Neural crest cell (in vitro differentiated cells): Measurements from ENCODE around the gene ZFYVE9. TPM values are rescaled to one million over a fixed set of nuclear protein-coding genes. Genes with fewer than 3 reads are reported as not detected.
A peak's percentile ranks its signal among the peaks of the same experiment; 100 is the strongest.

Source experiments
- DNase-seq: peaks from one replicate; pipeline ENCODE4 v3.0.0; 2021; ENCODE audit warnings: low read depth, mixed read lengths, low spot score
- H3K27ac Mint-ChIP-seq: one replicate; pipeline ENCODE4 v1.8.0; 2021; ENCODE audit warnings: mild to moderate bottlenecking, mixed read lengths; ENCODE audit not compliant: unreplicated experiment
- H3K27me3 Mint-ChIP-seq: 2 replicates; pipeline ENCODE4 v1.8.0; 2021; ENCODE audit warnings: low read depth, mild to moderate bottlenecking, mixed read lengths
- H3K36me3 Mint-ChIP-seq: 2 replicates; pipeline ENCODE4 v1.8.0; 2021; ENCODE audit warnings: low read depth, mild to moderate bottlenecking, mixed read lengths
- H3K4me1 Mint-ChIP-seq: 2 replicates; pipeline ENCODE4 v1.8.0; 2021; ENCODE audit warnings: mixed read lengths
- H3K4me3 Mint-ChIP-seq: one replicate; pipeline ENCODE4 v1.8.0; 2021; ENCODE audit warnings: mild to moderate bottlenecking, mixed read lengths
- H3K9me3 Mint-ChIP-seq: 2 replicates; pipeline ENCODE4 v1.8.0; 2021; ENCODE audit warnings: mixed read lengths
- total RNA-seq: library from RNA; stranded (reverse); gene quantifications from 2 replicates; pipeline ENCODE4 v1.2.1, GENCODE V29; 2021
- TF ChIP-seq, protein P1 (sequence below): fragments of 200-600 bp; sonication (generic); conservative IDR thresholded peaks from 2 replicates; pipeline ENCODE4 v1.5.0; 2021; ENCODE audit warnings: antibody characterized with exemption, mild to moderate bottlenecking

ZFYVE9 gene
- total RNA-seq, 1 donor from 2014 or later: 29.7 TPM

DNA sequence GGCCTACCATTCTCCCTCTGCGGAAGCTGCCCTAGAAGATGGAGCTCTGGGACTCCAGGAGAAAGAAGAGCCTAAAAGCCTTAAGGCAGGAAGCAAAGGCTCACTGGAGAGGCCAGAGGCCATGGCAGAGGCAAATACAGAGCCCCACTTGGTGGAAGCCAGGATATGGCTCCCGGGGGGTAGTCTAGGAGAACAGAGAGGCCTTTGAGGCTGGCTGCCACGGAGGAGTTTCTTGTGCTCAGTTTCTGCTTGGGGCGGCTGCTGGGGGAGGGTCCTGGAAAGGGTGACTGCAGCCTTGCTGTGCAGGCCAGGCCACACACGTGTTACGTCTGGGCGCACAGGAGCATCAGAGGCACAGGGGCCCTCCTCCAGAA is 218.7 kb downstream of the ZFYVE9 start:
- Mint-ChIP-seq H3K4me1 (peaks cover 38% of the 10 kb centered on the region), H3K9me3 (no peaks in the 10 kb centered on the region), H3K36me3 (peaks cover 24% of the 10 kb centered on the region), H3K4me3 (peak overlapping the region; percentile 87), H3K27ac (peak overlapping the region; percentile 96), H3K27me3 (peaks cover 6% of the 10 kb centered on the region)
- TF ChIP-seq, protein P1, sequence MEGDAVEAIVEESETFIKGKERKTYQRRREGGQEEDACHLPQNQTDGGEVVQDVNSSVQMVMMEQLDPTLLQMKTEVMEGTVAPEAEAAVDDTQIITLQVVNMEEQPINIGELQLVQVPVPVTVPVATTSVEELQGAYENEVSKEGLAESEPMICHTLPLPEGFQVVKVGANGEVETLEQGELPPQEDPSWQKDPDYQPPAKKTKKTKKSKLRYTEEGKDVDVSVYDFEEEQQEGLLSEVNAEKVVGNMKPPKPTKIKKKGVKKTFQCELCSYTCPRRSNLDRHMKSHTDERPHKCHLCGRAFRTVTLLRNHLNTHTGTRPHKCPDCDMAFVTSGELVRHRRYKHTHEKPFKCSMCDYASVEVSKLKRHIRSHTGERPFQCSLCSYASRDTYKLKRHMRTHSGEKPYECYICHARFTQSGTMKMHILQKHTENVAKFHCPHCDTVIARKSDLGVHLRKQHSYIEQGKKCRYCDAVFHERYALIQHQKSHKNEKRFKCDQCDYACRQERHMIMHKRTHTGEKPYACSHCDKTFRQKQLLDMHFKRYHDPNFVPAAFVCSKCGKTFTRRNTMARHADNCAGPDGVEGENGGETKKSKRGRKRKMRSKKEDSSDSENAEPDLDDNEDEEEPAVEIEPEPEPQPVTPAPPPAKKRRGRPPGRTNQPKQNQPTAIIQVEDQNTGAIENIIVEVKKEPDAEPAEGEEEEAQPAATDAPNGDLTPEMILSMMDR: no peak
- peak; percentile 43 for DNase-seq

DNA sequence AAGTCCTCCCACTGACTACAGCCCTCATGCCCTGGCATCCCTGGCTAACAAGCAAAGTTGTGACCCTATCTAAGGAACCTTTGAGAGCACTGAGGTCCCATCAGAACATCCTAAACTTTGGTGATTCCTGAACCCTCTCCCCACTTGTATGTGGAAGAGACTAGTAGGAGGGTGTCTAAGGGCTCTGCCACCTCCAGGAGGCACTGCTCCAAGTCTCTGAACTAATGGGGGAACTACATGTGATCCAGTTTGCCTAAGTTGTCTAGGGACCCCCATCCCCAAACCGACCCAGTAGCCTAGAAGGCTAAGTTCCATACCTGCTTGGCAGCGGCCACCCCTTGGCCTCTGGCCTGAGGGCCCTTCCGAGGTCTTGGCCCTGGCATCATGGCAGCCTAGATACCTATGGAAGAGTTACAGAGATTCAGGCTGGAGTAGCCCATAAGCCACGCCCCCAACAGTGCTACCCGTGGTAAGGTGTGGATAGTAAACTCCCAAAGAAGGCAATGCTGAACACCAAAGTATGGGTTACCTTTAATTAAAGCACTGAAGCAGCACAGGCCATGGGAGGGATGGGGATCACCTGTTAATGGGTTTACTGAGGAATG is 222.4 kb downstream of the ZFYVE9 start:
- Mint-ChIP-seq H3K9me3 (no peaks in the 10 kb centered on the region), H3K27me3 (peaks cover 6% of the 10 kb centered on the region), H3K27ac (no peak overlapping the region), H3K36me3 (peaks cover 16% of the 10 kb centered on the region), H3K4me3 (peak overlapping the region; percentile 98), H3K4me1 (peaks cover 55% of the 10 kb centered on the region)
- no peak for DNase-seq
- TF ChIP-seq, protein P1: no peak

DNA sequence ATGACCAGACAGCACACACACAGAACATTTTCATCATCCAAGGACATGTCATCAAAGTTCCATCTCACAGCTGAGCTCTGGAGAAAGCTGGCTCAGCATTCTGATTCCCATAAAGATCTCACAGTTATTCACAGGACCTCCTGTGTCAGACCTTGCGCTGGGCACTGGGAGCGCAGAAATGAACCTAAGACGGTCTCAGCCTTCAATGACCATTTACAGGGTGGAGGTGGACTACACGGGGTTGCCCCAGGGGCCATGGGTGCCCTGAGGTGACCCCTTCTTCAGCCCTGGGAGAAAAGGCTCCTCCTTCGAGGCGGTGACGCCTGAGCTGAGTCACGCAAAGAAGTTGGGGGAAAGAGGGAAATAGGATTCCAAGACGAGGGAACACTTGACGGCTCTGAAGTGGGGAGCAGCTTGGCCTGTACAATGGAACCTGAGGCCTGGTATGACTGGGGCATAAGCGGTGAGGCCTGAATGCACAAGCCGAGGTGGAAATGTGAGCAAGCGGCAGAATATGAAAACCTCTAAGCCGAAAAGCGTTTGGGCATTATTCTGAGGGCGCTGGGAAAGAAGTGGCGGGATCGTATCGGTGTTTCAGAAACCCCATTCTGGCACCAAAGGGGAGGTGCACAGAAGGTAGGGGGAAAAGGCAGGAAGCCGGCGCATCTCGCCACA is 223.3 kb downstream of the ZFYVE9 start:
- H3K27me3 Mint-ChIP-seq: peaks cover 6% of the 10 kb centered on the region
- H3K4me1 Mint-ChIP-seq: peaks cover 55% of the 10 kb centered on the region
- no peak for DNase-seq
- H3K4me3 Mint-ChIP-seq: peak overlapping the region; percentile 98
- peak overlapping the region; percentile 97 for H3K27ac Mint-ChIP-seq
- no peaks in the 10 kb centered on the region for H3K9me3 Mint-ChIP-seq
- TF ChIP-seq, protein P1: no peak
- H3K36me3 Mint-ChIP-seq: peaks cover 13% of the 10 kb centered on the region

DNA sequence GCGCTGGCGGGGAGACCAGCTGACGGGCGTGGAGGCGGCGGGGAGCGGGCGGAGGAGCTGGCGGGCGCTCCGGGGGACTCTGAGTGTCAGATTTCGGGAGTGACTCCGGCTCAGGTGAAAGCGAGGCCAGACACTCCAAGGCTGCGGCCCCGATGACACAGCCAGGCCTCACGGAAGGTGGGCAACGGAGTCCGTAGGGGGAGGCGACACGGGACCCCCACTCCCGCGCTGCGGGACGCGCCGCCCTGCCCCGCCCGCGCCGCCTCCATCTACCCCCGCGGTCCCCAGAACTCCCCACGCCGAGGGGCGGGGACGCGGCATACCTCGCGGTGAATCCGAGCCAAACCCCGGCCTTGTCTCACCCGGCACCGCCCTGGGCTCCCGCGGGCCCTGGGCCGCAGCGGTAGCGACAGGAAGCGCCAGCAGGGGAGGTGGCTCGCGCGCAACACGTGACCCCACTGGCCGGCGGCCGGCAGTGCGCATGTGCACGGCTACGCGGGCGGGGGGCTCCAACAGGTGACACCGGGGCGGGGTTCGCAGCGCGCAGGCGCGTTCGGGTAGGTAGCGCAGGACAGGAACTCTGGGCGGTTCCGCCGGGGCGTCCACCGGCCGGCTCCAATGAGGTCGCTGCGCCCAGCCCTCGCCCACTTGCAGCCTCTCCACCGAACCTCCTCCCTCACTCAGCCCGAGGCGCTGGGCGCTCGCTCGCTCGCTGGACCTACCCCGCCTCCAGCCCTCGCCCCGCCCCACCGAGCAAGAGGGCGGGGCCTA is 224.0 kb downstream of the ZFYVE9 start, which contains the start of gene CC2D1B:
TSS of gene CC2D1B (minus strand) at position 460 of the 771 bp plus-strand sequence. CDS start 1,585 bp downstream, outside the sequence.
- Mint-ChIP-seq H3K36me3 (peaks cover 10% of the 10 kb centered on the region), H3K4me1 (peaks cover 48% of the 10 kb centered on the region), H3K27me3 (peaks cover 2% of the 10 kb centered on the region), H3K9me3 (no peaks in the 10 kb centered on the region), H3K4me3 (peak within 1 kb of the TSS; percentile 98), H3K27ac (peak within 1 kb of the TSS; percentile 97)
- TF ChIP-seq, protein P1: peak; percentile 39
- DNase-seq: peak; percentile 98

DNA sequence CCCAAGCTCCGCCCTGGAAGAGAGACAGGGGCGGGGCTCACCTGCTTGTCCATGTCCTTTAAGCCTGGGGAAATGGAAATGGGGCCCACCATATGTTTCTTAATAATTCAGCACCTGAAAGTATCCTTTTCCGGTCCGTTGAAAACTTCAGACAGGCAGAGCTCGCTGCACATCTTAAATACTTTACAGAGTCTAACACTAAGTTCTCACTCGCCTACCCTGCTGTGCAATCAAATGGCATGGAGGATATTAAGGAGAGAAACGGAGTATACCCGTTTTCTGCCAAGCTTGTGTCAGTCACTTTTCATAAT is 224.6 kb downstream of the ZFYVE9 start:
- Mint-ChIP-seq H3K27me3 (peaks cover 2% of the 10 kb centered on the region), H3K4me3 (peak overlapping the region; percentile 88), H3K4me1 (peaks cover 42% of the 10 kb centered on the region), H3K36me3 (peaks cover 10% of the 10 kb centered on the region), H3K9me3 (no peaks in the 10 kb centered on the region), H3K27ac (no peak overlapping the region)
- no peak for DNase-seq
- TF ChIP-seq, protein P1: no peak
